Posterior vena cava (tissue), 2 donors: Measurements from ENCODE around the gene CDKN2C. TPM values are rescaled to one million over a fixed set of nuclear protein-coding genes. Genes with fewer than 3 reads are reported as not detected.
A peak's percentile ranks its signal among the peaks of the same experiment; 100 is the strongest.

ENCODE experiments used
- DNase-seq: peaks from one replicate; pipeline ENCODE4 v3.0.0-alpha.2; 2020; ENCODE audit warnings: low spot score
- intact Hi-C, 2 donors: fragments of 100-400 bp; cut with DNase I; formaldehyde crosslinking; loops; one replicate each; pipeline versions ENCODE4 v1.14.1 to v1.14.2; 2022 to 2023
- total RNA-seq, 2 donors: library from RNA; stranded (reverse); fragmentation: NEBNext Ultra II Directional; extraction: Animal tissue kit (Norgen Biotek cat#: 25700); gene quantifications; one replicate each; pipeline ENCODE4 v1.2.1, GENCODE V29; 2021
- donor health status: DM: yes; HTN: yes; CAD: no.
- donor health status: DM: yes; HTN: yes; CAD: no.

CDKN2C gene
- total RNA-seq, 2 donors from 2014 or later = 11.2 to 20.5 TPM

- no peak for DNase-seq
- intact Hi-C loops = no loop called here
These were observed 10.6 kb upstream of the CDKN2C start for GRCh38 chr1:50959303-50959912.

GRCh38 chr1:50959913-50960844 lies 9.9 kb upstream of the CDKN2C start, which contains the start of gene FAF1:
Gene FAF1, minus strand, starts transcription at chr1:50960267. Its CDS starts 456 bp downstream, at chr1:50959811.
- intact Hi-C loops = no loop called here
- peak; percentile 99 for DNase-seq

GRCh38 chr1:50964863-50965262 lies 5.2 kb upstream of the CDKN2C start:
- intact Hi-C loops = no loop called here
- no peak for DNase-seq

GRCh38 chr1:50966991-50967390 lies 3.1 kb upstream of the CDKN2C start:
- DNase-seq = no peak
- intact Hi-C loops = no loop called here

GRCh38 chr1:50967416-50968157 lies 2.5 kb upstream of the CDKN2C start:
- DNase-seq = no peak
- intact Hi-C loops = no loop called here

- intact Hi-C loops = no loop called here
- DNase-seq = peak; percentile 98
These were observed 1.8 kb upstream of the CDKN2C start for GRCh38 chr1:50968158-50968820.

GRCh38 chr1:50968821-50969610 lies 1.0 kb upstream of the CDKN2C start:
- peak; percentile 84 for DNase-seq
- intact Hi-C loops = no loop called here

GRCh38 chr1:50970509-50970887 lies 453 bp downstream of the CDKN2C start:
- DNase-seq = no peak
- intact Hi-C loops = no loop called here

GRCh38 chr1:50970931-50971582 lies 1.0 kb downstream of the CDKN2C start:
- intact Hi-C loops = no loop called here
- no peak for DNase-seq

GRCh38 chr1:50971748-50972305 lies 1.8 kb downstream of the CDKN2C start:
- intact Hi-C loops = no loop called here
- DNase-seq = no peak

- no peak for DNase-seq
- intact Hi-C loops = no loop called here
These were observed 2.7 kb downstream of the CDKN2C start for GRCh38 chr1:50972766-50973165.

- intact Hi-C loops = no loop called here
- DNase-seq = no peak
These were observed 3.2 kb downstream of the CDKN2C start for GRCh38 chr1:50973255-50973654.

- no peak for DNase-seq
- intact Hi-C loops = no loop called here
These were observed 4.0 kb downstream of the CDKN2C start for GRCh38 chr1:50973875-50974617.

GRCh38 chr1:50974618-50974935 lies 4.5 kb downstream of the CDKN2C start:
- intact Hi-C loops = no loop called here

GRCh38 chr1:50975436-50975835 lies 5.4 kb downstream of the CDKN2C start:
- intact Hi-C loops = no loop called here
- no peak for DNase-seq

More at GRCh38 chr1:50974618-50974935, 4.5 kb downstream of the CDKN2C start:
- DNase-seq = no peak

GRCh38 chr1:50976111-50976889 lies 6.3 kb downstream of the CDKN2C start:
- intact Hi-C loops = no loop called here
- DNase-seq = no peak
